GM19455 (cell line): ENCODE data around the gene MED13L.
A peak's percentile ranks its signal among the peaks of the same experiment; 100 is the strongest.

ENCODE experiments used
- ATAC-seq: cut with Tn5 transposase; IDR thresholded peaks from one replicate; pipeline ENCODE4 v1.9.1; 2021; ENCODE audit not compliant: unreplicated experiment

The MED13L gene

DNA sequence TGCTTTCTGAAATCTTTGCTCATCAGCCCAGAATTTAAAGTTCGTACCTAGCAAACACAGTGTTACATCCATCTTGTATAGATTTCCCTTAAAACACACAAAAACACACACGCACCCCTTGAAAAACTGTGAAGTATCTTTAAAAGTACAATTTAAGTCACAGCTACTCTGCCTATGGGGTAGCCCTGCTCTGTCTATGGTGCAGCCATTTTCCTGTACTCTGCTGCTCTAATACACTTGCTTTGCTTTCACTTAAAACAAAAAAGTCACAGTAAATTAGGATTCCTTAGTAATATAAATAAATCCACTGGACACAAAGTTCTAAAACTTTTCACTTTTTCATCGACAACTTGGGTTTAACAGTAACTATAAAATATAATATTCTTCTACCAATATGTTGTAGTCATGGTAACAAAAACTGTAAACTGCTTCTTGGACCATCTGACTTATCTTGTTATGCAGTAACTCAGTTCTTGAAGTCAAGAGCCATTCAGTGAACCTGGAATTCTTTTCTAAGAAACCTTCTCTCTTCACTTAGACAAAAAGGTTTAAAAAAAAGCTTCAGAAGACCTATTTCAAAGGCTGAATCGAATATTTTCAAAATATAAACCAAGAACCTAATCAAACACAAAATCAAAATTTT, 63.5 kb downstream of the MED13L start:
- no peak for ATAC-seq

GRCh38 chr12:116213014-116213413, 64.5 kb downstream of the MED13L start:
- no peak for ATAC-seq

DNA sequence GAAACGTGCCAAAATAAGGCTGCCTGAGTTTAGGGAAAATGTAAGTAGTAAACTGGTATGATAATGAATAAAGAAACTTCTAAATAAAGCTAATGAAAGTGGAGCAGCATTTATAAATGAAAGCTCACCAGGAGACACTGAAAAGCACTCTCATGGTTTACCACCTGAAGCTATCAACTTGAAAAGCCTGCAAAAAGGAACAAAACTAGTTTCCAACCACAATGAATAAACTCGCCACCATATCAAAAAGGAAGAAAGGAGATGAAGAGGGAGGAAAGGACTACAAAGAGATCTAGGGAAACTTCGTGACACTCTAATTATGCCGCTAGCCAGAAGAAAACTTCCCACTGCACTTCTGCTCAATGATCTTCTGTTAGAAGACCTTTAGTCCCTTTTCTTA, 66.7 kb downstream of the MED13L start:
- ATAC-seq: no peak

DNA sequence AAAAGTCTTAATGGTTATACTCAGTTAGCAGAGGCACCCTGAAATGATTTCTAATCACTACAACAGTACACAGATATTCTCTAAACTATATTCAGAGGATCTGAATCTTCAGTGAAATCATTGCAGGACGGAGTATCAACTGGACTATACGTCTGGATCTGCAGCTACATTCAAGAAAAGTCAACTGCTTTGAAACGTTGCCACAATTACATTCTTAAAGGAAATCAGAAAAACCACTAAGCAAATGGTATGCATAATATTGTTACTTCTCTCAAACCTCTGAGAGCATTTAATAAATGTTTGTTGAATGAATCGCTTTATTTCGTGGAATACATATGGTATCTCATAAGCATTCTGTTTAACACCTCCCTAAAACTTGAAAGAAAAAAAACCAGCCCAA, 67.4 kb downstream of the MED13L start:
- no peak for ATAC-seq

GRCh38 chr12:116209503-116209902, 68.0 kb downstream of the MED13L start:
- no peak for ATAC-seq

GRCh38 chr12:116207274-116207673, 70.2 kb downstream of the MED13L start:
- ATAC-seq: no peak

DNA sequence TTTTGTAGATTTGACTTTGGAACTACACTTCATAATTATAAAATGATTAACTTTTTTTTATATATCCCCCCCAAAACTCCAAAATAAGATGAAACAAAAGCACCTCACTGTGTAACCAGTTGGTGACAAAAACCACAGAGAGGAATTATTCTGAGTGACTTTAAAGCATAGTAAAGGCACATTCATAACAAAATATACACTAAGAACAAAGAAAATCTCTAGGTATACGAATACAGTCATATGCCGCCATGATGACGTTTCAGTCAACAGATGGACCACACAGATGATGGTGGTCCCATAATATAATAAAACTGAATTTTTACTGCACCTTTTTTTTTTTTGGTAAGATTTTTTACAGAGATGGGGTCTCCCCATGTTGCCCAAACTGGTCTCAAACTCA, 70.7 kb downstream of the MED13L start:
- ATAC-seq: no peak

DNA sequence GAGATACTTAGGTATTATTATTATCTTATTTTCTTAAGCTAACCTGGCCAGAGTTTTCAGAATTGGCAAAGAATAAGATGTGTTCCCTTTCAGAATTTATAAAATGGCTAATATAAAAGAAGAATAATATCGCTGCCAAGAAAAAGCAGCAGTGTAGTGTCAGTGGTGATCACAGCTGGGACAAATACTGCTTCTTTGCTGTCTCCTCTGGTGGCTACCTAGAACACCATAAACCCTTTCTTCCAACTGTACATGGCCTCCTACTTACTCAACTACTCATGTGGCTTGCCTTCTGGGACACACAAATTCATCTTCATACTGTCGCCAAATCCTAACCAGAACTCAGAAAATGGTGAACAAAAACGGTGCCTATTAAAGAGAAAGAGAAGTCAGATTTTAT, 72.7 kb downstream of the MED13L start:
- no peak for ATAC-seq

DNA sequence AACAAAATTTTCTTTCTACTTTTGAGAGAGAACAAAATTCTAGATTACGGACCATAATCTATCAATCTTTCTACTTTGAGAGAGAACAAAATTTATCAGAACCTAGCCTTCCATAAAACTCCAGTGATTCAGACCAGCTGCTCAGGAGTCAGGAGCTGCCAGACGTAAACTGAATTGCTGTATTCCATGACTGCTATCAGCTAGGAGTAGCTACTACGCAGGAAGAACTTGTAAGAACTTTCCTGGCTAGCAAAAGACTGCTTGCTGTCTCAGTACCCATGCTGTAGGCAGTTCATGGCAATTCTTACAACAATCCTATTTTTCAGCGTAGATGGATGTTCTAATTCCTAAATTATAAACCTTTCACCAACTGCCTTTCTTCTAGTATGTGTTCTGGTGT, 73.3 kb downstream of the MED13L start:
- no peak for ATAC-seq

DNA sequence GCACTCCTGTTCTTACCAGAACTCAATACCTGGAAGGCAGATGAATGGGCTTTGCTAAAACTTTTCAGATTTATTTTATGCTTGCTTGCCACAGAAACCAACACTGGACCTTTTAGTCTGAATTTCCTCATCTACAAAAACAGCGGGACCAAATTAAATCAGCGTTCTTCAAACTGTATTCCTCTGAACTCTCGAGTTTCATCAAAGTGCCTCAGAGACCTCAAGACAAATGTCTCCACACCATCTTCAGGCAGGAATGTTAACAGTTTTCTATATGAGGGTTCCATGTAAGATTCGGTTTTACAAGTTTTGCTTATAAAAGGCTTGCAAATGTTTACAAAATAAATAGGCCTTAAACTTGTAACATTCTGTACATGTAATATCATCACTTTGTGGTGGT, 74.6 kb downstream of the MED13L start:
- no peak for ATAC-seq

GRCh38 chr12:116202433-116202832, 75.1 kb downstream of the MED13L start:
- ATAC-seq: no peak

DNA sequence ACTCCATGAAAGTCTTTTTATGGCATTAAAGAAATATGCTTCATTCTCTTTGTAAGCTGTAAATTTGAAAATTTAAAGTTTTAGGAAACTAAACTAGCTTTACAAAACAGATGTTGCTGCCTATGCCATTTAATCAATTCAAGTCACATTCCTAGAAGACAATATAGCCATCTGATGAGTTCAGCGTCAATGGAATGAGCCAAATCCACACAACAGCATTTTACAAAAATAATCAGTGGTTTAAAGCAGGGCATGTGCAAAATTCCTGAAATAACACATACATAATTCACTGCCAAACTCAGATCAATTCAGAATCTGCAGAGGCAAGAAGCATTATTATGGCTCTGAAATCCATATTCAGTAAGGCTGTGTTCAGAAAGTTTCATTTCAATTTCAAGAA, 75.6 kb downstream of the MED13L start:
- ATAC-seq: no peak

GRCh38 chr12:116201359-116201758, 76.1 kb downstream of the MED13L start:
- ATAC-seq: no peak

DNA sequence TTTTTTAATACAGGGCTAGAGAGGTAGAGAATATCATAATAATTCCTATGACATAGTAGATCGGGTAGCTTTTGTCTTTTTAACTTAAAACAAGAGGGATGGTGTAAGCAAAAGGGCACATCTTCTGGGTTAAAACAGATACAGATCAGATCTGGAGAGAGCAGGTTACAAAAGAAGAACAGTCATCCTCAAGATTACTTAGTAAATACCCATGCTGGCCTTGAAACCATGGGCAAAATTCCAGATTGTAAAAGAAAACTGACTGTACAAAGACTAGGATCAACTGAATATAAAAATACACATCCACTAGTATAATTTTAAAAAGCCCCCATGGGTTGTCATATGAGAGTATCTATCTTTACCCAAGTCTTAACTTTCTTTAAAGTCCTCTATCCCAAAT, 76.7 kb downstream of the MED13L start:
- ATAC-seq: no peak

- no peak for ATAC-seq
Measured at GRCh38 chr12:116199160-116199706, 78.3 kb downstream of the MED13L start.

- ATAC-seq: no peak
Measured at GRCh38 chr12:116196752-116197718, 80.5 kb downstream of the MED13L start.

DNA sequence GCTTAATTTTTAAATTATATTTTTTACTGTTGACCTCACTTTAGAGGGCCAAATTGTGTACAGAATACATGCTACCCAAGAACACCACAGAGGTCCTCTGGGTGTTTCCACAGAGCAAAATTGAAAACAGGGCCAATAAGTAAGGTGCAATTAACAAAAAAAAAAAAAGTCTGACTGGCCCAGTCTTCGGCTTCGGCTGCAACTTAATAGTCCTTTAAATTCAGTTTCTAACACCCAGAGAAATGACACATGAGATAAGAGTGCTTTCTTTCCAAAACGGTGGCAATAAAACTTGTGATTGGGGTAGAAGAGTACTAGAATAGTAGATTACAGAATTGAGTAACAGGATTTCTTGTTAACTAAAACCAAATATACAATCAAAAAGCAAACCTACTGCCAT, 81.3 kb downstream of the MED13L start:
- ATAC-seq: no peak

GRCh38 chr12:116194935-116195431, 82.5 kb downstream of the MED13L start:
- peak; percentile 89 for ATAC-seq

- ATAC-seq: no peak
Measured at GRCh38 chr12:116189692-116190091, 87.8 kb downstream of the MED13L start.

DNA sequence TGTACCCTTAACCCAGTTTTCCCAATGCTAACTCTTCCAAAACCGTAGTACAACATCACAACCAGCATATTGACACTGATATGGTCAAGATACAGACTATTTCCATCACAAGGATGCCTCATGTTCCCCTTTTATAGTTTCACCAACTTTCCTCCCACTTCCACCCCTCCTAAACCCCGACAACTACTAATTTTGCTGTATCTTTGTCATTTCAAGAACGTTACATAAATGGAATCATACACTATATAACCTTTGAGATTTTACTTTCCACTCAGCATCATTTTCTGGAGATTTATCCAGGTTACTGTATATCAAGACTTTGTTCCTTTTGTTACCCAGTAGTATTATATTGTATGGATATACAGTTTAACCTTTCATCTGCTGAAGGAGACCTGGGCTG, 88.9 kb downstream of the MED13L start:
- no peak for ATAC-seq

DNA sequence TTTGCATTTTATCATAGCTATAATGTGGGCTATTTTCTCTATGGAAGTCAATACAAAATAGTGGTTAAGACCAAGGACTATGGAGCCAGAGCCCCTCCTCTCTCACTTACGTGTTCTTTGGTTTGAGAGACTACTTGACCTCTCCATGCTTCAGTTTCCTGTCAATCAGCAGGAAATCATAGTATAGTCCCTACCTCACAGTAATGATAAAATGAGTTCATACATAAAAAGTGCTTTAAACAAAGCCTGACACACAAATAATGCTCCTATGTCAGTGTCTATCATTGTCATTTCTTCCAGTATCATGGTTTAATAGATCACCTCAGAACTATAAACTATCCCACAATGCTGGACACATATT, 90.4 kb downstream of the MED13L start:
- no peak for ATAC-seq
